Adrenal gland (tissue), 5 donors: ENCODE results near the gene HOMER1.

Experiments
- POLR2A ChIP-seq, 2 donors: fragments of 450-650 bp; IDR thresholded peaks; one replicate each; pipeline ENCODE4 v1.6.1; 2017; ENCODE audit warnings: antibody characterized with exemption in 2 of 2, mild to moderate bottlenecking in 2 of 2, moderate library complexity in 1 of 2
- TF ChIP-seq, protein P1 (sequence below), 6 experiments: fragments of 450-650 bp in 4 of 6; fragments of 200-600 bp in 2 of 6; sonication (generic) in 1 of 6; IDR thresholded peaks; 1 replicate in 5 of 6; 2 replicates in 1 of 6; pipeline versions ENCODE4 v1.5.1 to v1.8.0; 2016 to 2021; ENCODE audit warnings: antibody characterized with exemption in 6 of 6, mild to moderate bottlenecking in 2 of 6, moderate library complexity in 1 of 6
- donor health status: DM: no; HTN: no; CAD: no.

GRCh38 chr5:79349881-79350280, 164.1 kb downstream of the HOMER1 start:
- TF ChIP-seq, protein P1, sequence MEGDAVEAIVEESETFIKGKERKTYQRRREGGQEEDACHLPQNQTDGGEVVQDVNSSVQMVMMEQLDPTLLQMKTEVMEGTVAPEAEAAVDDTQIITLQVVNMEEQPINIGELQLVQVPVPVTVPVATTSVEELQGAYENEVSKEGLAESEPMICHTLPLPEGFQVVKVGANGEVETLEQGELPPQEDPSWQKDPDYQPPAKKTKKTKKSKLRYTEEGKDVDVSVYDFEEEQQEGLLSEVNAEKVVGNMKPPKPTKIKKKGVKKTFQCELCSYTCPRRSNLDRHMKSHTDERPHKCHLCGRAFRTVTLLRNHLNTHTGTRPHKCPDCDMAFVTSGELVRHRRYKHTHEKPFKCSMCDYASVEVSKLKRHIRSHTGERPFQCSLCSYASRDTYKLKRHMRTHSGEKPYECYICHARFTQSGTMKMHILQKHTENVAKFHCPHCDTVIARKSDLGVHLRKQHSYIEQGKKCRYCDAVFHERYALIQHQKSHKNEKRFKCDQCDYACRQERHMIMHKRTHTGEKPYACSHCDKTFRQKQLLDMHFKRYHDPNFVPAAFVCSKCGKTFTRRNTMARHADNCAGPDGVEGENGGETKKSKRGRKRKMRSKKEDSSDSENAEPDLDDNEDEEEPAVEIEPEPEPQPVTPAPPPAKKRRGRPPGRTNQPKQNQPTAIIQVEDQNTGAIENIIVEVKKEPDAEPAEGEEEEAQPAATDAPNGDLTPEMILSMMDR (IDR thresholded peaks at IDR 0.05) = no peak
- no peak for TF ChIP-seq POLR2A (IDR thresholded peaks at IDR 0.05)
